Measurements from ENCODE around the gene TNFSF4.
"Not testable (repeated sequence)": the region's sequence is repeated elsewhere in the genome, so short reads cannot be mapped to it uniquely, and the experiment has no call there.

TNFSF4 gene

DNA sequence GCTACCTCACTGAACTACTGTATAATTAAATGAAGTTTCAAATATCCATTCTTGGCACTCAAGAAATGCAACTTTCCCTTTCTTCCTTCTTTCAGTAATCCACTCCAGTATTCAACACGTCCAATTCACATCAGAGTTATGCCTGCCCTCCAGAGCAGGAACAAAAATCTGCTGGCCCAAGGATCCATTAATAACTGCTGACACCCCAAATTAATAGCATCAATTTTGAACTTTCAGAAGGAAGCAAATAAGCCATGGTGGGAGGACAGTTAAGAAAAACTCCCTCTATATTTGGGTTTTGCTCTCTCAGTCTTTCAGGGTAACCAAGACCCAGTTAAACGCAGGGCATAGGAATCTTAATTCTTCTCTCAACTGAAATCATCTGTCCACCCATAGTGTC is 31.9 kb upstream of the TNFSF4 start:
- no peaks in the 10 kb centered on the region for H3K27me3 ChIP-seq (ENCODE audit: low read length)
- H4K20me1 ChIP-seq (ENCODE audit: low read depth, low read length), result no peaks in the 10 kb centered on the region
- no peaks in the 10 kb centered on the region for H3K9me2 ChIP-seq (replicated peaks; ENCODE audit: insufficient read depth, low read length)
- no peaks in the 10 kb centered on the region for H3K79me2 ChIP-seq (ENCODE audit: insufficient read depth, low read length)
- no peaks in the 10 kb centered on the region; the same call in 1 of the 2 replicates for H3K36me3 ChIP-seq (ENCODE audit: low read length)
- no peak overlapping the region for H3K4me2 ChIP-seq (ENCODE audit: low read depth, low read length, poor library complexity, severe bottlenecking)
- H3K4me3 ChIP-seq (ENCODE audit: insufficient read depth, low read length, poor library complexity, severe bottlenecking), result no peak overlapping the region
- H3K9ac ChIP-seq (ENCODE audit: low read length), result no peak overlapping the region
- H3K27ac ChIP-seq (ENCODE audit: low read depth, low read length), result no peak overlapping the region
- H2AFZ ChIP-seq (ENCODE audit: low read depth, low read length, severe bottlenecking), result no peak overlapping the region
- no peak for TF ChIP-seq EZH2phosphoT487 (conservative IDR thresholded peaks at IDR 0.05; ENCODE audit: low read length)
- TF ChIP-seq, protein P1, sequence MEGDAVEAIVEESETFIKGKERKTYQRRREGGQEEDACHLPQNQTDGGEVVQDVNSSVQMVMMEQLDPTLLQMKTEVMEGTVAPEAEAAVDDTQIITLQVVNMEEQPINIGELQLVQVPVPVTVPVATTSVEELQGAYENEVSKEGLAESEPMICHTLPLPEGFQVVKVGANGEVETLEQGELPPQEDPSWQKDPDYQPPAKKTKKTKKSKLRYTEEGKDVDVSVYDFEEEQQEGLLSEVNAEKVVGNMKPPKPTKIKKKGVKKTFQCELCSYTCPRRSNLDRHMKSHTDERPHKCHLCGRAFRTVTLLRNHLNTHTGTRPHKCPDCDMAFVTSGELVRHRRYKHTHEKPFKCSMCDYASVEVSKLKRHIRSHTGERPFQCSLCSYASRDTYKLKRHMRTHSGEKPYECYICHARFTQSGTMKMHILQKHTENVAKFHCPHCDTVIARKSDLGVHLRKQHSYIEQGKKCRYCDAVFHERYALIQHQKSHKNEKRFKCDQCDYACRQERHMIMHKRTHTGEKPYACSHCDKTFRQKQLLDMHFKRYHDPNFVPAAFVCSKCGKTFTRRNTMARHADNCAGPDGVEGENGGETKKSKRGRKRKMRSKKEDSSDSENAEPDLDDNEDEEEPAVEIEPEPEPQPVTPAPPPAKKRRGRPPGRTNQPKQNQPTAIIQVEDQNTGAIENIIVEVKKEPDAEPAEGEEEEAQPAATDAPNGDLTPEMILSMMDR (IDR thresholded peaks at IDR 0.05; ENCODE audit: insufficient read depth, low read length, poor library complexity, severe bottlenecking), result no peak
- H3K9me3 ChIP-seq (ENCODE audit: insufficient read depth, low read length), result peaks cover 23% of the 10 kb centered on the region
- no peaks in the 10 kb centered on the region for H3F3A ChIP-seq (ENCODE audit: insufficient read depth)

DNA sequence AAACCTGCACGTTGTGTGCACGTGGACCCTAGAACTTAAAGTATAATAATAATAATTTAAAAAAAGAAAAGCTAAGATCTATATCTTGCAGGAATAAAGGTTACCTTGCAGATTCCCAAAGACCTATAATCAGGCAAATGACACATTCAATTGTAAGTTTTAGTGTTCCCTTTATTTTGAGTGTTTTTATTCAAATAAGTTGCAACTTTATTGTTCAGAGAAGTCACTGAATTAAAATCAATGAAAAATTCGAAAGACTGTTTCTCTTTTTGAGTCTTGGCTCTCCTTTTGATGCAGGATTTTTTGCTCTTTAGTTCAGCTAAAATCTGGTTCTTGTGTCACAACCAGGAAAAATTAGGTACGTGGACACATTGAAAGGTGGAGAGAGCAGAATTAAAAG is 27.8 kb upstream of the TNFSF4 start:
- H3F3A ChIP-seq (ENCODE audit: insufficient read depth), result no peaks in the 10 kb centered on the region
- no peaks in the 10 kb centered on the region for H3K27me3 ChIP-seq (ENCODE audit: low read length)
- no peaks in the 10 kb centered on the region for H3K36me3 ChIP-seq (ENCODE audit: low read length)
- no peak overlapping the region for H3K9ac ChIP-seq (ENCODE audit: low read length)
- TF ChIP-seq, protein P1 (IDR thresholded peaks at IDR 0.05; ENCODE audit: insufficient read depth, low read length, poor library complexity, severe bottlenecking), result no peak
- TF ChIP-seq EZH2phosphoT487 (conservative IDR thresholded peaks at IDR 0.05; ENCODE audit: low read length), result no peak
- no peaks in the 10 kb centered on the region for H3K9me3 ChIP-seq (ENCODE audit: insufficient read depth, low read length)
- no peak overlapping the region for H3K4me3 ChIP-seq (ENCODE audit: insufficient read depth, low read length, poor library complexity, severe bottlenecking)
- no peak overlapping the region for H3K27ac ChIP-seq (ENCODE audit: low read depth, low read length)
- no peak overlapping the region for H3K4me2 ChIP-seq (ENCODE audit: low read depth, low read length, poor library complexity, severe bottlenecking)
- H3K9me2 ChIP-seq (replicated peaks; ENCODE audit: insufficient read depth, low read length), result no peaks in the 10 kb centered on the region
- no peaks in the 10 kb centered on the region for H3K79me2 ChIP-seq (ENCODE audit: insufficient read depth, low read length)
- H4K20me1 ChIP-seq (ENCODE audit: low read depth, low read length), result no peaks in the 10 kb centered on the region
- no peak overlapping the region for H2AFZ ChIP-seq (ENCODE audit: low read depth, low read length, severe bottlenecking)

DNA sequence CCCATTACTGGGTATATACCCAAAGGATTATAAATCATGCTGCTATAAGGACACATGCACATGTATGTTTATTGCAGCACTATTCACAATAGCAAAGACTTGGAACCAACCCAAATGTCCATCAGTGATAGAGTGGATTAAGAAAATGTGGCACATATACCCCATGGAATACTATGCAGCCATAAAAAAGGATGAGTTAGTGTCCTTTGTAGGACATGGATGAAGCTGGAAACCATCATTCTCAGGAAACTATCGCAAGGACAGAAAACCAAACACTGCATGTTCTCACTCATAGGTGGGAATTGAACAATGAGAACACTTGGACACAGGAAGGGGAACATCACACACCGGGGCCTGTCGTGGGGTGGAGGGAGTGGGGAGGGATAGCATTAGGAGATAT is 27.3 kb upstream of the TNFSF4 start:
- H3K9me2 ChIP-seq (replicated peaks; ENCODE audit: insufficient read depth, low read length); H4K20me1 ChIP-seq (ENCODE audit: low read depth, low read length); H3K27me3 ChIP-seq (ENCODE audit: low read length); H2AFZ ChIP-seq (ENCODE audit: low read depth, low read length, severe bottlenecking); H3F3A ChIP-seq (ENCODE audit: insufficient read depth); H3K4me3 ChIP-seq (ENCODE audit: insufficient read depth, low read length, poor library complexity, severe bottlenecking); H3K9me3 ChIP-seq (ENCODE audit: insufficient read depth, low read length); H3K9ac ChIP-seq (ENCODE audit: low read length); H3K27ac ChIP-seq (ENCODE audit: low read depth, low read length); H3K79me2 ChIP-seq (ENCODE audit: insufficient read depth, low read length); H3K36me3 ChIP-seq (ENCODE audit: low read length); H3K4me2 ChIP-seq (ENCODE audit: low read depth, low read length, poor library complexity, severe bottlenecking): not testable (repeated sequence)

DNA sequence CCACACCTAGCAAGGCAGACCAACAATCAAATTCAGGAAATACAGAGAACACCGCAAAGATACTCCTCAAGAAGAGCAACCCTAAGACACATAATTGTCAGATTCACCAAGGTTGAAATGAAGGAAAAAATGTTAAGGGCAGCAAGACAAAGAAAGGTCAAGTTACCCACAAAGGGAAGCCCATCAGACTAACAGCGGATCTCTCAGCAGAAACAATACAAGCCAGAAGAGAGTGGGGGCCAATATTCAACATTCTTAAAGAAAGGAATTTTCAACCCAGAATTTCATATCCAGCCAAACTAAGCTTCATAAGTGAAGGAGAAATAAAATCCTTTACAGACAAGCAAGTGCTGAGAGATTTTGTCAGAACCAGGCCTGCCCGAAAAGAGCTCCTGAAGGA is 21.9 kb upstream of the TNFSF4 start:
- not testable (repeated sequence) for H3K9ac ChIP-seq (ENCODE audit: low read length); H3K9me2 ChIP-seq (replicated peaks; ENCODE audit: insufficient read depth, low read length); H2AFZ ChIP-seq (ENCODE audit: low read depth, low read length, severe bottlenecking); H3K27me3 ChIP-seq (ENCODE audit: low read length); H4K20me1 ChIP-seq (ENCODE audit: low read depth, low read length); H3K36me3 ChIP-seq (ENCODE audit: low read length); H3F3A ChIP-seq (ENCODE audit: insufficient read depth); H3K9me3 ChIP-seq (ENCODE audit: insufficient read depth, low read length); H3K4me2 ChIP-seq (ENCODE audit: low read depth, low read length, poor library complexity, severe bottlenecking); H3K27ac ChIP-seq (ENCODE audit: low read depth, low read length); H3K79me2 ChIP-seq (ENCODE audit: insufficient read depth, low read length); H3K4me3 ChIP-seq (ENCODE audit: insufficient read depth, low read length, poor library complexity, severe bottlenecking)

All from SU-DHL-6 (cell line).